Neural crest cell (in vitro differentiated cells): ENCODE data around the gene EYA3. TPM values are rescaled to one million over a fixed set of nuclear protein-coding genes. Genes with fewer than 3 reads are reported as not detected.

Experiments
- DNase-seq: peaks from one replicate; pipeline ENCODE4 v3.0.0; 2021; ENCODE audit warnings: low read depth, mixed read lengths, low spot score
- H3K27ac Mint-ChIP-seq: one replicate; pipeline ENCODE4 v1.8.0; 2021; ENCODE audit warnings: mild to moderate bottlenecking, mixed read lengths; ENCODE audit not compliant: unreplicated experiment
- H3K27me3 Mint-ChIP-seq: 2 replicates; pipeline ENCODE4 v1.8.0; 2021; ENCODE audit warnings: low read depth, mild to moderate bottlenecking, mixed read lengths
- H3K36me3 Mint-ChIP-seq: 2 replicates; pipeline ENCODE4 v1.8.0; 2021; ENCODE audit warnings: low read depth, mild to moderate bottlenecking, mixed read lengths
- H3K4me1 Mint-ChIP-seq: 2 replicates; pipeline ENCODE4 v1.8.0; 2021; ENCODE audit warnings: mixed read lengths
- H3K4me3 Mint-ChIP-seq: one replicate; pipeline ENCODE4 v1.8.0; 2021; ENCODE audit warnings: mild to moderate bottlenecking, mixed read lengths
- H3K9me3 Mint-ChIP-seq: 2 replicates; pipeline ENCODE4 v1.8.0; 2021; ENCODE audit warnings: mixed read lengths
- CTCF ChIP-seq: fragments of 200-600 bp; sonication (generic); conservative IDR thresholded peaks from 2 replicates; pipeline ENCODE4 v1.5.0; 2021; ENCODE audit warnings: antibody characterized with exemption, mild to moderate bottlenecking
- total RNA-seq: library from RNA; stranded (reverse); gene quantifications from 2 replicates; pipeline ENCODE4 v1.2.1, GENCODE V29; 2021

Gene EYA3
- total RNA-seq, 1 donor from 2014 or later: 35.9 TPM

- H3K27me3 Mint-ChIP-seq: no peaks in the 10 kb centered on the region
- H3K36me3 Mint-ChIP-seq: peaks cover 4% of the 10 kb centered on the region
- H3K9me3 Mint-ChIP-seq: peaks cover 2% of the 10 kb centered on the region
- no peak for DNase-seq
- no peak overlapping the region for H3K27ac Mint-ChIP-seq
- no peak overlapping the region for H3K4me3 Mint-ChIP-seq
- H3K4me1 Mint-ChIP-seq: peaks cover 3% of the 10 kb centered on the region
- TF ChIP-seq CTCF: no peak
These were observed 30.2 kb downstream of the EYA3 start for GRCh38 chr1:28058168-28058567.

GRCh38 chr1:28056129-28056925, 32.1 kb downstream of the EYA3 start:
- Mint-ChIP-seq H3K36me3 (peaks cover 4% of the 10 kb centered on the region), H3K27ac (no peak overlapping the region), H3K27me3 (no peaks in the 10 kb centered on the region), H3K4me3 (no peak overlapping the region), H3K4me1 (peaks cover 3% of the 10 kb centered on the region), H3K9me3 (no peaks in the 10 kb centered on the region)
- no peak for DNase-seq
- TF ChIP-seq CTCF: no peak

- Mint-ChIP-seq H3K9me3 (no peaks in the 10 kb centered on the region), H3K27ac (no peak overlapping the region), H3K4me3 (no peak overlapping the region), H3K4me1 (peaks cover 4% of the 10 kb centered on the region), H3K27me3 (no peaks in the 10 kb centered on the region), H3K36me3 (peaks cover 9% of the 10 kb centered on the region)
- TF ChIP-seq CTCF: no peak
- DNase-seq: no peak
These were observed 37.6 kb downstream of the EYA3 start for GRCh38 chr1:28050776-28051175.

- DNase-seq: no peak
- H3K27me3 Mint-ChIP-seq: no peaks in the 10 kb centered on the region
- no peak overlapping the region for H3K4me3 Mint-ChIP-seq
- TF ChIP-seq CTCF: no peak
- H3K9me3 Mint-ChIP-seq: no peaks in the 10 kb centered on the region
- H3K36me3 Mint-ChIP-seq: peaks cover 9% of the 10 kb centered on the region
- H3K4me1 Mint-ChIP-seq: peaks cover 6% of the 10 kb centered on the region
- H3K27ac Mint-ChIP-seq: no peak overlapping the region
These were observed 41.7 kb downstream of the EYA3 start for GRCh38 chr1:28046716-28047115.

GRCh38 chr1:28045777-28046176, 42.6 kb downstream of the EYA3 start:
- H3K4me1 Mint-ChIP-seq: peaks cover 6% of the 10 kb centered on the region
- no peak overlapping the region for H3K4me3 Mint-ChIP-seq
- H3K9me3 Mint-ChIP-seq: no peaks in the 10 kb centered on the region
- no peak for TF ChIP-seq CTCF
- no peak overlapping the region for H3K27ac Mint-ChIP-seq
- H3K36me3 Mint-ChIP-seq: peaks cover 9% of the 10 kb centered on the region
- no peak for DNase-seq
- H3K27me3 Mint-ChIP-seq: no peaks in the 10 kb centered on the region
